Measurements from ENCODE around the gene DPH7. TPM values are rescaled to one million over a fixed set of nuclear protein-coding genes. Genes with fewer than 3 reads are reported as not detected.
"Not testable (repeated sequence)": the region's sequence is repeated elsewhere in the genome, so short reads cannot be mapped to it uniquely, and the experiment has no call there.

Gene DPH7
- total RNA-seq, 1 experiment from 2014 or later: 31.7 TPM

GRCh38 chr9:137535120-137535428, 43.7 kb downstream of the DPH7 start:
- H3K4me1 ChIP-seq: peaks cover 10% of the 10 kb centered on the region; the same call in 1 of the 2 replicates
- H3K36me3 ChIP-seq: no peaks in the 10 kb centered on the region
- H3K27me3 ChIP-seq: no peaks in the 10 kb centered on the region
- no peaks in the 10 kb centered on the region for H3K9me3 ChIP-seq (replicated peaks)
- H3K27ac ChIP-seq: no peak overlapping the region
- H3K4me3 ChIP-seq: no peak overlapping the region
- DNase-seq: no peak

GRCh38 chr9:137534256-137535119, 44.2 kb downstream of the DPH7 start:
- peak; percentile 44 to 77 for DNase-seq
- Histone ChIP-seq H3K4me1 (peaks cover 10% of the 10 kb centered on the region; the same call in 1 of the 2 replicates), H3K27ac (no peak overlapping the region), H3K27me3 (no peaks in the 10 kb centered on the region), H3K9me3 (replicated peaks) (no peaks in the 10 kb centered on the region), H3K4me3 (no peak overlapping the region), H3K36me3 (no peaks in the 10 kb centered on the region)

GRCh38 chr9:137532891-137533468, 45.7 kb downstream of the DPH7 start:
- H3K27me3 ChIP-seq; H3K36me3 ChIP-seq; DNase-seq; H3K4me3 ChIP-seq; H3K27ac ChIP-seq; H3K9me3 ChIP-seq (replicated peaks): not testable (repeated sequence)
- peaks cover 10% of the 10 kb centered on the region; the same call in 1 of the 2 replicates for H3K4me1 ChIP-seq

GRCh38 chr9:137531099-137531765, 47.5 kb downstream of the DPH7 start:
- H3K27ac ChIP-seq: no peak overlapping the region
- H3K9me3 ChIP-seq (replicated peaks): no peaks in the 10 kb centered on the region
- H3K36me3 ChIP-seq: no peaks in the 10 kb centered on the region
- DNase-seq: peak; percentile 61 to 66
- H3K4me1 ChIP-seq: peaks cover 10% of the 10 kb centered on the region; the same call in 1 of the 2 replicates
- no peak overlapping the region for H3K4me3 ChIP-seq
- H3K27me3 ChIP-seq: no peaks in the 10 kb centered on the region

GRCh38 chr9:137530331-137530730, 48.4 kb downstream of the DPH7 start:
- Histone ChIP-seq H3K27me3 (no peaks in the 10 kb centered on the region), H3K4me1 (peaks cover 10% of the 10 kb centered on the region; the same call in 1 of the 2 replicates), H3K27ac (no peak overlapping the region), H3K9me3 (replicated peaks) (no peaks in the 10 kb centered on the region), H3K4me3 (no peak overlapping the region), H3K36me3 (no peaks in the 10 kb centered on the region)
- no peak for DNase-seq

- no peaks in the 10 kb centered on the region for H3K36me3 ChIP-seq
- H3K9me3 ChIP-seq (replicated peaks): no peaks in the 10 kb centered on the region
- no peaks in the 10 kb centered on the region for H3K4me1 ChIP-seq
- no peaks in the 10 kb centered on the region for H3K27me3 ChIP-seq
- no peak overlapping the region for H3K27ac ChIP-seq
- no peak for DNase-seq
- no peak overlapping the region for H3K4me3 ChIP-seq
These were observed 53.8 kb downstream of the DPH7 start for GRCh38 chr9:137524981-137525317.

- no peak for DNase-seq
- no peaks in the 10 kb centered on the region for H3K36me3 ChIP-seq
- no peaks in the 10 kb centered on the region for H3K27me3 ChIP-seq
These were observed 54.4 kb downstream of the DPH7 start for GRCh38 chr9:137524161-137524980.

GRCh38 chr9:137522746-137523455, 55.8 kb downstream of the DPH7 start:
- Histone ChIP-seq H3K36me3 (no peaks in the 10 kb centered on the region), H3K27ac (no peak overlapping the region), H3K4me1 (no peaks in the 10 kb centered on the region), H3K4me3 (no peak overlapping the region), H3K9me3 (replicated peaks) (no peaks in the 10 kb centered on the region), H3K27me3 (no peaks in the 10 kb centered on the region)
- no peak for DNase-seq

More at GRCh38 chr9:137524161-137524980, 54.4 kb downstream of the DPH7 start:
- Histone ChIP-seq H3K4me3 (no peak overlapping the region), H3K27ac (no peak overlapping the region), H3K9me3 (replicated peaks) (no peaks in the 10 kb centered on the region), H3K4me1 (no peaks in the 10 kb centered on the region)

- H3K4me1 ChIP-seq: no peaks in the 10 kb centered on the region
- DNase-seq: no peak
These were observed 57.2 kb downstream of the DPH7 start for GRCh38 chr9:137521405-137521985.

GRCh38 chr9:137520614-137521404, 57.9 kb downstream of the DPH7 start:
- H3K4me1 ChIP-seq: no peaks in the 10 kb centered on the region
- no peak overlapping the region for H3K4me3 ChIP-seq
- H3K36me3 ChIP-seq: no peaks in the 10 kb centered on the region
- no peak for DNase-seq
- no peak overlapping the region for H3K27ac ChIP-seq
- H3K9me3 ChIP-seq (replicated peaks): no peaks in the 10 kb centered on the region
- no peaks in the 10 kb centered on the region for H3K27me3 ChIP-seq

More at GRCh38 chr9:137521405-137521985, 57.2 kb downstream of the DPH7 start:
- Histone ChIP-seq H3K36me3 (no peaks in the 10 kb centered on the region), H3K27me3 (no peaks in the 10 kb centered on the region), H3K27ac (no peak overlapping the region), H3K9me3 (replicated peaks) (no peaks in the 10 kb centered on the region), H3K4me3 (no peak overlapping the region)

GRCh38 chr9:137519553-137519952, 59.2 kb downstream of the DPH7 start:
- Histone ChIP-seq H3K27me3 (no peaks in the 10 kb centered on the region), H3K36me3 (no peaks in the 10 kb centered on the region), H3K4me1 (no peaks in the 10 kb centered on the region), H3K9me3 (replicated peaks) (no peaks in the 10 kb centered on the region), H3K4me3 (no peak overlapping the region), H3K27ac (no peak overlapping the region)
- DNase-seq: no peak

- H3K36me3 ChIP-seq; H3K27me3 ChIP-seq; H3K4me1 ChIP-seq; H3K4me3 ChIP-seq; DNase-seq; H3K27ac ChIP-seq; H3K9me3 ChIP-seq (replicated peaks): not testable (repeated sequence)
These were observed 59.9 kb downstream of the DPH7 start for GRCh38 chr9:137518661-137519459.
